EL (cell line): ENCODE data around the gene SLC16A13.
"Not testable (repeated sequence)": the region's sequence is repeated elsewhere in the genome, so short reads cannot be mapped to it uniquely, and the experiment has no call there.

ENCODE experiments used
- DNase-seq: peaks from one replicate; pipeline ENCODE4 v3.0.0-alpha.2; 2016

Gene SLC16A13

DNA sequence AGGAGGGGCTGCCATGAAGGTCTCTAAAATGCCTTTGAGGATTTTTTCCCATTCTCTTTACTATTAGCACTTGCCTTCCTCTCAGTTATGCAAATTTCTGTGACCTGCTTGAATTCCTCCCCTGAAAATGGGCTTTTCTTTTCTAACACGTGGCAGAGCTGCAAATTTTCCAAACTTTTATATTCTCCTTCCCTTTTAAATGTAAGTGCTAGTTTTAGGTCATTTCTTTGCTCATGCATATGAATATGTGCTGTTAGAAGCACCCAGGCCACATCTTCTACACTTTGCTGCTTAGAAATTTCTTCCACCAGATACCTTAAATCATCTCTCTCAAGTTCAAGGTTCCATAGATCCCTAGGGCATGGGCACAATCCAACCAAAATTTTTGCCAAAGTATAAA, 32.5 kb downstream of the SLC16A13 start:
- DNase-seq, result no peak

DNA sequence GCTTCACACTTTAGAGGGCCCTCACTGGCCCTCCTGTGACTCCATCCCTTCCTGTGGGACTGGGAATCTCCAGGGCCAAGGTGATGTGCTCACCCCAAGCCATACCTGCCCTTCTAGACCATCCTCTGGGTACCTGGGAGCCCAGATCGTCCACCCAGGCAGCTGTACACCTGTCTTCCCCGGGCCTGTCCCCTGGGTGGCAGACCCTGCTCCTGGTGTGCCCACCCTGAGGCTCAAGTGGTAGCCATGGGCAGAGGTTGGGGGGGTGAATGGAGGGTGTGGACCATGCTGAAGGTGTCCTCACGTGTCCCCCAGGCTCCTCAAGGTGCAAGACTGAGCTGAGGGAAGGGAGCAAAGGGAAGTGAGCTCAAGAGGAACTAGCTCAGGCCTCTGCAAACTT, 34.9 kb downstream of the SLC16A13 start:
- DNase-seq, result no peak

DNA sequence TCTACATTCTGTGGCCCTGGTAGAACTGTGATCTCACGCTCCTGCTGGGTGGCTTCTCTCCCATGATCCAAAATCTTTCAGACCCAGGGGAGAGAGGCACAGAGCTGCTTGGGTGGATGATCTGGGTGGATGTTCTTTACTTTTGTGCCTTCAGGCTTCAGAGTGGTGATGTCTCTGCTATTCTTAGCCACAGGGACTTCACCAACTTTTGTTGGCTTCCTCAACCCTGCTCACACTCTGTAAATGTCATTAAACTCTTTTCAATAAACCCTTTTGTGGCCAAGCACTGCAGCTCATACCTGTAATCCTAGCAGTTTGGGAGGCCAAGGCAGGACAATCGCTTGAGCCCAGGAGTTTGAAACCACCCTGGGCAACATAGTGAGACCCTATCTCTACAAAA, 36.6 kb downstream of the SLC16A13 start:
- DNase-seq, result no peak

GRCh38 chr17:7074931-7075330, 39.1 kb downstream of the SLC16A13 start:
- no peak for DNase-seq

DNA sequence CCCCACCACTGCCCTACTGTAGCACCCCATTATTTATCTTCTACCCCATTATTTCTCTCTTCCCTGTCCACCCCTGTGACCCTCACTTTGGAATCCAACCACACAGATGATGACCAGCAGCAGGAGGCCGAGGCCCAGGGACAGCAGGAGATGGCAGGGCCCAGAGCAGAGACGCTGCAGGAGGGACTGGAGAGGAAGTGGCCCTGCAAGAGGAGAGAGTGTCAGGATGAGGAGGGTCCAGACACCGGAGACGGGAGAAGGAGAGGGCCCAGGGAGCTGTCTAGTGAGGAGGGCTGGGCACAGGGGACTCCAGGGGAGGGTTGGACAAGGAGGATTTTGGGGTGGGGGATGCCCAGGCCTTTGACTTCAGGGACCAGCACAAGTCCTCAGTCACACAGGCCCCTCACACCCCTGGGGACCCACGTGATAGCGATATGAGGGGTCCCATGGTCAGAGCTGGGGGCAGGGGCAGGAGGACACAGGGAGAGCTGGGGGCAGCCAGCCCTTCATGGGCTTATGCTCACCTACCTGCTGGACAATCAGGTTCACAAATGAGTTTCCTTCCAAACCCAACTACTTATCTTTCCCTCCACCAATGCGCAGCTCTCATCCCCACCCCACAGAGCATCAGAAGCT, 42.2 kb downstream of the SLC16A13 start:
- DNase-seq, result no peak

DNA sequence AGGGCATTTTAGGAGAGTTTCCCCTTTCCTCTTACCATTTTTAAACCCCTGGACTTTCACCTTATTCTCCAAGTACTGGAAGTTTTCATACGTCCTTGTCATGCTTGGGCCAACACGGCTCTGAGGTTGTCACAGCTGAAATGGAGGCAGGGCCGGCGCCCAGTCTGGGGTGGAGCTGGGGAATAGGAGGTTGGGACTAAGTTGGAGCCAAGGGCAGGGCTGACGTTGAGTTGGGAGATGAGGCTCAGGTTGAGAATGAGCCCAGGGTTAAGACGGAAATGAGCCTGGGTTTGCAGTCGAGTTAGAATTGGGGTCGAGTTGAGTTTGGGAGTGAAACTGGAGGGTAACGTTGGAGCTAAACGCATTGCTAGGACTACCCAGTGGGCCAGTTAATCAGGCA, 42.9 kb downstream of the SLC16A13 start:
- no peak for DNase-seq

- no peak for DNase-seq
Measured at GRCh38 chr17:7079581-7080455, 44.0 kb downstream of the SLC16A13 start, which contains the start of gene CLEC10A. CLEC10A (minus strand) TSS chr17:7080251; CDS start chr17:7078812, 1,439 bp downstream.

DNA sequence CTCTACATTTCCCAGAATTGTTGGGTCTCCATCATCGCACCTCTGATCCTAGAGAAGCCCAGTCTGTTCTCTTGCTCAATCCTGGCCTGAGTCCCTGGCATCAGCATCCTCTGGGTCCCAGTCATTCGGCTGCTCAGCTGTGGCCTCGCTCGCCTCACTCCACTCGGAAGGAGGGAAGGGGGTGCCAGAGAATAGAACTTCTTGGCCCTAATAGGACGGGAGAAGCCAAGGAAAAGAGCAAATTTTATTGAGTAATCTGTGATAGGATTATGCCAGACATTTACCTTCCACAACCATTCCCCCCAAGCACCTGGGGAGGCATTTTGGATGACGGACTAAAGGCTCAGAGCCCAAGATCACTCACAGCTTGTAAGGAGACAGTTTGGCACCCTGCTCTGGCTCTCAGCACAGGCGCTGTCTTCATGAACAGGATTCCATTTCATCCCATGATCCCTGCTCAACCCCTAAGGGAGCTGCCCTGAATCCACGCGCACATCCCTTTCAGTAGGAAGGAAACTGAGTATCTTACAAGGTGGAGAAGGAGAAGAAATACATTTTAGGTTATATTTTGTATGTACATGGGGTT, 44.7 kb downstream of the SLC16A13 start:
- no peak for DNase-seq

DNA sequence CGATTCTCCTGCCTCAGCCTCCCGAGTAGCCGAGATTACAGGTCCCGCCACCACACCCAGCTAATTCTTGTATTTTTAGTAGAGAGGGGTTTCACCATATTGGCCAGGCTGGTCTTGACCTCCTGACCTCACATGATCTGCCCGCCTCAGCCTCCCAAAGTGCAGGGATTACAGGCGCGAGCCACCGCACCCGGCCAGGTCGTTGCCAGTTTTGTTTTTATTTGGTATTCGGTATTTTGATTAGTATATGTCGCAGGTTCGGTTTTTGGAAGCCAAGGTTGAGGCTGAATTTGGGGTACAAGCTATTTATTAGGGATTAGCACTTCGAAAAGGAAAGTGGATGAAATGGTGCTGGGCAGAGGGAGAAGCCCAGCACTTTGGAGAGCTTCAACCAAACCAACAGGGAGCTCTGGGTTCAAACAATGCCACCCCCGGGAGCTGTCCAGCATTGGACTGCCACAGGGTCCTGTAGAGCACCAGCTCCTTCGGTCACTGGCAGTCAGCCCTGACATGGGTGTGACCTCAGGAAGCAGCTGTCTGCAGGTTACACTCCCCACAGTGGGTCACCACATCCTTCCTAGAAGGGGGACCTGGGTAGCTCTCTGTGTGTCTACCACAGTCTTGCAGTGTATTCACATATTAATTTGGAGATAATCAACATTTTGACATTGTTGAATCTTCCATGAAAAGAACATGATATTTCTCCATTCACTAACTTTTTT, 45.7 kb downstream of the SLC16A13 start:
- no peak for DNase-seq

DNA sequence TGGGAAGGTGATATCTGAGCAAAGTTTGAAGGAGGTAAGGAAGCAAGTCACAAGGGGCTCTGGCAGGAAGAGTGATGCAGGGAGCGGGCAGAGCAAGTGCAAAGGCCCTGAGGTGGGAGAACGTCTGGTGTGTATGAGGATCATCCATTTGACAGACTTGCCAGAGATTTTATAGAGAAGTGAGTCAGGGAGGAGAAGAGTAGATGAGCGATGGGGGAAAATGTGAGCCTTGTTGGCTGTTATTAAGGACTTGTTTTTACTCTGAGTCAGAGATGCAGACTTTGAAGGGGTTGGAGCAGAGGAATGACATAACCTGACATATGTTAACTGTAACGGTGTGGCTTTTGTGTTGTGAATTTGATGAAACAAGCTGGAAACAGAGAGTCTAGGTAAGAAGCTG, 47.8 kb downstream of the SLC16A13 start:
- no peak for DNase-seq

DNA sequence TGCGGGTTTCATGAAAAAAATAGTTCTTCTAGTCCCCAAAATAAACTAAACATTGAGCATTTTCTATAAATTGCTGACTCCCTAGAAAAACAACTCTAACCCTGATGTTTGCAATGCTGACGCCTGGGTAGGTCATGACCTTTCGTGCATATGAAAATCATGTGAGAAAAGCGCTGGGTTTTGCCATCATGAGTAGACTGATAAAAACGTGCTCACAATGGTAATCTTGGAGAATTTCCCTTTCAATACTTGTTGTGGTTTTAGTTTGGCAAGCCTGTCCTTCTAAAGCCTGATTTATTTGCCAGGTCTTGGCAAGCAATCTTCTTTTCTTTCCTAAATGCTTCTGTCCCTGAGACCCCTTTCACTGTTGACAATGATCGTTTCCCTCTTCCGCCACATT, 48.3 kb downstream of the SLC16A13 start:
- no peak for DNase-seq

DNA sequence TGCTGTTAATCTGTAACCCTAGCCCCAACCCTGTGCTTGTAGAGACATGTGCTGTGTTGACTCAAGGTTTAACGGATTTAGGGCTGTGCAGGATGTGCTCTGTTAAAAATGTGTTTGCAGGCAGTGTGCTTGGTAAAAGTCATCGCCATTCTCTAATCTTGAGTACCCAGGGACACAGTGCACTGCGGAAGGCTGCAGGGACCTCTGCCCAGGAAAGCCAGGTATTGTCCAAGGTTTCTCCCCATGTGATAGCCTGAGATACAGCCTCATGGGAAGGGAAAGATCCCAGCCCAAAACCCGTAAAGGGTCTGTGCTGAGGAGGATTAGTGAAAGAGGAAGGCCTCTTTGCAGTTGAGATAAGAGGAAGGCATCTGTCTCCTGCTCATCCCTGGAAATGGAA, 52.6 kb downstream of the SLC16A13 start:
- DNase-seq, result not testable (repeated sequence)

DNA sequence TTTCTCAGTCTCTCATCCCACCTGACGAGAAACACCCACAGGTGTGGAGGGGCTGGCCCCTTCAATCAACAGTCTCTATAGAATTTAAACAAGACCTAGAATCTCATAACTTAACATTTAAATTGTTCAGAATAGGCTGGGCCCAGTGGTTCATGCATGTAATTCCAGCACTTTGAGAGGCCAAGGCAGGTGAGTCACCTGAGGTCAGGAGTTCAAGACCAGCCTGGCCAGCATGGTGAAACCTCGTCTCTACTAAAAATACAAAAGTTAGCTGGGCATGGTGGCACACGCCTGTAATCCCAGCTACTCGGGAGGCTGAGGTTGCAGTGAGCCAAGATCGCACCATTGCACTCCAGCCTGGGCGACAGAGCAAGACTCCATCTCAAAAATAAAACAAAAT, 53.8 kb downstream of the SLC16A13 start:
- not testable (repeated sequence) for DNase-seq
